Right lung (tissue), 5 donors: ENCODE results near the gene AZIN2. TPM values are rescaled to one million over a fixed set of nuclear protein-coding genes. Genes with fewer than 3 reads are reported as not detected.
"Not testable (repeated sequence)": the region's sequence is repeated elsewhere in the genome, so short reads cannot be mapped to it uniquely, and the experiment has no call there.

Experiments used
- DNase-seq, 2 donors: peaks; one replicate each; pipeline ENCODE4 v3.0.0-alpha.2; 2013
- polyA plus RNA-seq, 5 donors: library from polyadenylated mRNA; unstranded; fragments of 120-200 nt; gene quantifications; one replicate each; pipeline versions ENCODE4 v1.2.1 to v1.2.3, GENCODE V29; 2013; ENCODE audit warnings: inconsistent platforms in 1 of 5, low replicate concordance in 1 of 5; ENCODE audit not compliant: insufficient read length in 5 of 5, insufficient read depth in 1 of 5

AZIN2 gene
- polyA plus RNA-seq, 5 donors = 6.5 to 10.6 (median 8.0) TPM

DNA sequence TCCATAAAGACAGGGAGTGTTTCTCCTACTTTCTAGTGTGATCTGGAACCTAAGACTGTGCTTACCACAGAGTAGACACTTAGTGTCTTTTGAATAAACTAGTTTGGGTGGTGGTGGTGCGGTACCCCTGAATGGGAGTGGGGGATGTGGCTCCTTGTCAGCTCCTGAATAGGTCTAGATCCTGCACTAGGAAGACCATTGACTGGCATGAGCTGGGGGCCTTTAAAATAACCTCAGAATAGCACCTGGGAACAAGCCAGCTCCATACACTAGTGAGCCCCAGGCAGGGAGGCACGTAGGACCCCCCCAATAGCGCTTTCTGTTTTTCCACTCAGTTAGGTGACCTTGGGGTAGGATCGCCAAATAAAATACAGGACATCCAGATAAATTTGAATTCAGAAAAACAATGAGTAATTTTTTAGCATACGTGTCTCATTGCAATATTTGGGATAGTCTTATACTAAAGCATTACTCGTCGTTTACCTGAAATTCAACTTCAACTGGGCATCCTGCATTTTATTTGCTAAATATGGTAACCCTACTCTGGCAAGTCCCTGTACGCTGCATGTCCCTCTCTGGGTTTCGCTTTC lies 45.6 kb downstream of the AZIN2 start:
- no peak for DNase-seq

GRCh38 chr1:33127001-33127823 lies 46.3 kb downstream of the AZIN2 start:
- DNase-seq = peak; percentile 99

- DNase-seq = no peak
Measured at GRCh38 chr1:33128781-33129180, 47.8 kb downstream of the AZIN2 start.

GRCh38 chr1:33130297-33130696 lies 49.3 kb downstream of the AZIN2 start:
- DNase-seq = no peak

GRCh38 chr1:33131191-33131590 lies 50.2 kb downstream of the AZIN2 start:
- no peak for DNase-seq

GRCh38 chr1:33132549-33132948 lies 51.6 kb downstream of the AZIN2 start:
- DNase-seq = no peak

GRCh38 chr1:33133478-33134105 lies 52.6 kb downstream of the AZIN2 start:
- no peak for DNase-seq

GRCh38 chr1:33136041-33136440 lies 55.1 kb downstream of the AZIN2 start:
- DNase-seq = not testable (repeated sequence)

GRCh38 chr1:33137800-33138199 lies 56.8 kb downstream of the AZIN2 start:
- DNase-seq = peak in 1 of 2 donors; percentile 35

GRCh38 chr1:33140153-33141149 lies 59.5 kb downstream of the AZIN2 start:
- no peak for DNase-seq

DNA sequence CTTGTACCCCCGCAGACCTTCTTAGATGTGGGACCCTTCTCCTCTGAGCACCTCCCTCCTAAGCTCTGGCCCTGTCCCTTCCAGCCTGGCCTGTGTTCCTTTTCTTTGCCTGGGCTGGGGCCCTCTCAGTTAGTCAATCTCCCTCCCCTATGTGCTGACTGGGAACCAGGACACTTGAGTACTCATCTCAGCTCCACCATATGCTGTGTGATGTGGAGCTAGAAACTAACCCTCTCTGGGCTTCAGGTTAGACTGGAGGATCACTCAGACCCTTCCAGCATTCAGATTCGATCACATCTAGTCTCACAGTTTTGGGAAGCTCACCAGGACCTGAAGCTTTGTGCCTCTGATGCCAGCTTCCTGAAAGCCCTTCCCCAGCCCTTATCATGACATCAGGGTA lies 60.3 kb downstream of the AZIN2 start:
- DNase-seq = no peak

GRCh38 chr1:33141781-33142180 lies 60.8 kb downstream of the AZIN2 start:
- DNase-seq = no peak

DNA sequence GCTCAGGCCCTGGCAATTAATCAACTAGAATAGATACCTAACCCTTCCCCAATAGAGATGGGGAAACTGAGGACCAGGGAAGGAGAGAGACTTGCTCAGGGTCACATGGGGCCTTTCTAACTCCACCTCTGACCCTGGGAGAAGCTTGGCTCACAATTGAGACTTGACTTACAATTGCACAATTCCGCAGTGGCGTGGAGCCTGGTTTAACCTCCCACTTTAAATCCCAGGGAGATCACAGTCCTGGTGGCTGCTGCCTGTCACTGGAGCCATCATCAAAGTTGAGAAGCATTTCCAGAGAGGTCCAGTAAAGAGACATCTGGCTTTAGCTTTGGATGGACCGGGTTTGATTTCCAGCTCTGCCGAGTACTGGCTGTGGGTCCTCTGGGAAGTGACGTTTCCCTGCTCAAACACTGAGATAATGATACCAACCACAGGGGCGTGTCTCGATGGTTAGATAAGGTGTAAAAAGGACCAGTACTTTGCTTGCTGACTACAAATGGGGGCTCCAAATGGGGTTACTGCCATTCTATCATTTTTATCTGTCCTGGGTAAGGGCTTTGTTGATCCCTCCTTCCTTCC lies 61.6 kb downstream of the AZIN2 start:
- no peak for DNase-seq

GRCh38 chr1:33143176-33143575 lies 62.2 kb downstream of the AZIN2 start:
- no peak for DNase-seq

DNA sequence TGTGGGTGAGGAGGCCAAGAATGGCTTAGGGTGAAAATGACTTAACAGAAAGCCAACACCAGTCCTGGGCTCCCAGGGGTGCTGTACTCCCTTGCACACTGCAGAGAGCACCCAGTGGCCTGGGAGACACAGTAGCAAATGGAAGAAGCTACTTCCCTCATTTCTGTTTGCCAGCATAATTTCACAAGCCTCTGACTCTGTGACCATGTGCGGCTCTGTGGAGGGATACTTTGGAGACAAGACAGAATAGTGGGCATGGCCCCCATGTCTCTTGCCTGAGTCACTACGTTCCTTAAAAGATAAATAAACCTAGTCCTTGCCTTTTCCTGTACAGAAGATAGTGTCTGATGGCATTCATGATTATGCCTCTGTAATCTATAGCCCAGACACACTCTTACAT lies 62.7 kb downstream of the AZIN2 start:
- no peak for DNase-seq

DNA sequence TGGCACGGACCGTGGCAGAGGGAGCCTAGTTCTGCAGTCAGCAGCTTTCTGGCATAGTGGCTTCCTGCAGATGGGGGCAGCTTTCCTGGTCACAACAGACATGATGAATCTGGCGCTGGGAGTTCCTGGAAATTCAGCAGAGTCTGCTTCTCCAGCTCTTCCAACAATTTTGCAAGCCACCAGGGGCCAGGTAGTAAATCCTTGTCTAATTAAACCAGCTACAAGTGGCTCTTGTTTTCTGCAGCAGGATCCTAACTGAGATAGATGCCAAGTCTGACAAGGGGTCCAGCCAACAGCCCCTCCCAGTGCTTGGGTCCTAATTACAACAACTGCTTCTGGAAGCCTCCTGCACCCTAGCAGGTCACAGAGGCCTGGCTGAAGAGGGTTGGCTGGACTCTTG lies 65.0 kb downstream of the AZIN2 start:
- DNase-seq = no peak

DNA sequence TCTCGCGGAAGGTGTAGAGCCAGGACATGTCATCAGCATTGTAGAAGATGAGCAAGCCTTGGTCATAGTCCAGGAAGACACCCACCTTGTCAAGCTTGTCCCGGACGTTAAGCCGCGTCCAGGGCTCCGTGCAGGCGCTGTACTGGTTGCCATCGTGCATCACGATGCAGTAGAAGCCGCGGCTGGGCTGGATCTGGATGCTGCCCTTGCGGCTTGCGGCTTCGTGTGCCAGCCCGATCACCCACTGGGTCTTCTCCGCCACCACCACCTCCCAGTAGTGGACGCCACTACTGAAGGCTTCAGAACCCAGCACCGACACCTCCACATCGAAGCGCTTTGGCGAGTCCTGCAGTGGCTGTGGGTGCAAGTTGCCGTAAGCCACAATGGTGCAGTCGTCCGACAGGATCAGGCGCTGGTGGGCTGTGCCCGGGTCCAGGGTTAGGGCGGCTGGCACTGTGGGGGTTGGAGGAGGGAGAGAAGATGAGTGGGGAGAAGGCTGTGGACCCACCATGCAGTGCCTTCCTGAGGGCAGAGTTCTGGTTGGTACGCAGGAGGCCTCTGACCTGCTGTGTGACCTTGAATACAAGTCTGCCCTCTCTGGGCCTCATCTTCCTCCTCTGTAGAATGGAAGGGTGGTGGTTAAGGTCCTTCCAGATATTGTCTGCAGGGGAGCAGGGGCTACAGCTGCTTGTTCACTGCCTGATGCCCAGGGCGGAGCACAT lies 66.5 kb downstream of the AZIN2 start:
- no peak for DNase-seq

GRCh38 chr1:33147997-33148314 lies 67.0 kb downstream of the AZIN2 start:
- DNase-seq = no peak

DNA sequence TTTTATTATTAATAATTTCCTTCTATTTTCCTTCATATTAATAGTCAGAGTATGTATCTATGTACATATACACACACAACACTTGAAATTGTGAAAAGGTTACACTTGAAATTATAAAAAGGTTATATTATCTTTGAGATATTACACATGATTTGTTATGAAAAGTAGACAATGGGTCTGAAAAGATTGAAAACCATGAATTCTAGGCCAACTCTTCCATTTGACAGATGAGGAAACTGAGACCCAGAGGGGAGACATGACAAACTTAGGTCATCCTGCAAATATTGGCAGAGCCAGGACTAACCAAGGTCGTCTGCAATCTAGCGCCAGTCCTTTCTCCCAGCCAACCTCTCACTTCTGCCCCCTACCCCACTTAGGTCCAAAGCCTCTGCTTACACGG lies 67.7 kb downstream of the AZIN2 start:
- DNase-seq = no peak

DNA sequence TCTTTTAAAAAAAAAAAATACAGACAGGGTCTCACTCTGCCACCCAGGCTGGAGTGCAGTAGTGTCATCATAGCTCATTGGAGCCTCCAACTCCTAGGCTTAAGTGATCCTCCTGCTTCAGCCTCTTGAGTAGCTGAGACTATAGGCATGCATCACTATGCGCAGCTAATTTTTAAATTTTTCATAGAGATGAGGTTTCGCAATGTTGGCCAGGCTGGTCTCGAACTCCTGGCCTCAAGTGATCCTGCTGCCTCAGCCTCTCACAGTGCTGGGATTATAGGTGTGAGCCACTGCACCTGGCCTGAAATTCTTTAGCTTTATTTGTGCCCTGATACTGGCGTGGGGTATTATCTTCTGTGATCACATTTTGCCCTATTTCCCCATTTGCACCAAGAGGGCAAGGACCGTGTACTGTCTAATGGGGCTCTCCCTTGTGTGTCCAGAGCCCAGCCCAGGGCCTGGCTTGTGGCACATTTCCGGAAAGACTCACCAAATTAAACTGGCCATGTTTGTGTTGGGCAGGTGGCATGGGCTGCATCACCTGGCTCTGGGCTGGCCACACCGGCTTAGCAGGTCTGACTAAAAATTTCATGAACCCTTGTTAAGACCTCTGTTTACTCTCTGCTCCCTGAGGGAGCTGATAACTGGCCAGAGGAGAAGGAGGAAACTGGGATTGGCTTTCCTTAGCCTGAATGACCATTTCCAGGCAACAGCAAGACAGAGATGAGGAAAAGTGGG lies 68.7 kb downstream of the AZIN2 start:
- DNase-seq = no peak
